ENCODE results near the gene DPYSL4.

The DPYSL4 gene

DNA sequence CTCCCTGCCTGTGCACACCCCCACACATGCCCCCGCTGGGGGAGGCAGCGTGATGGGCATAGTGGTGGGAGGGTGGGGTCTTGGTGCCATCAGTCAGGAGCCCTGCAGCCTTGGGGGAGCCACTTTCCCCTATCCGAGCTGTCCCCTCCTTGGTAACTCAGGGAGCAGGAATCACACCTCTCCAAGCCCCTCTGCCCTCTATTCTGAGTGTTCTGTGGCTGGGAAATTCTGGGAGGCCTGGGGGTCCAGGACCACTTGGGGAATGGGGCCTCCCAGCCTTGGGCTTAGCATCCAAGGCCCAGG is 11.3 kb downstream of the DPYSL4 start:
- Histone ChIP-seq H3K36me3 (ENCODE audit: control insufficient read depth in 1 of 2, insufficient read depth in 2 of 2, low read length in 2 of 2) (no peaks in the 10 kb centered on the region), H3K18ac (ENCODE audit: low read length) (no peak overlapping the region), H3K23ac (ENCODE audit: low read length) (no peak overlapping the region), H4K12ac (ENCODE audit: low read depth, low read length) (no peak overlapping the region), H2BK120ac (ENCODE audit: insufficient read depth, low read length, poor library complexity) (no peak overlapping the region), H3K9ac (ENCODE audit: low read length) (no peak overlapping the region), H3K4ac (ENCODE audit: low read depth, low read length) (no peak overlapping the region), H2BK12ac (ENCODE audit: low read length) (no peak overlapping the region), H3K14ac (ENCODE audit: low read length) (no peak overlapping the region), H4K91ac (ENCODE audit: low read depth, low read length) (no peak overlapping the region), H3K27ac (ENCODE audit: low read depth, low read length) (no peak overlapping the region), H3K27me3 (ENCODE audit: insufficient read depth, low read length) (no peaks in the 10 kb centered on the region), H3K9me3 (ENCODE audit: insufficient read depth, low read depth, low read length) (peaks cover 3% of the 10 kb centered on the region), H3K4me2 (ENCODE audit: low read length) (no peak overlapping the region), H3K4me3 (ENCODE audit: low read depth, low read length) (no peak overlapping the region), H2AFZ (ENCODE audit: insufficient read depth, low read length, poor library complexity) (no peak overlapping the region), H3K79me2 (ENCODE audit: control insufficient read depth, insufficient read depth, low read length, poor library complexity) (no peaks in the 10 kb centered on the region), H3K79me1 (ENCODE audit: low read length) (no peaks in the 10 kb centered on the region), H2AK5ac (ENCODE audit: low read length) (no peak overlapping the region), H4K8ac (ENCODE audit: low read depth, low read length) (no peak overlapping the region), H3K4me1 (ENCODE audit: control insufficient read depth in 1 of 2, insufficient read depth in 2 of 2, low read length in 2 of 2) (no peaks in the 10 kb centered on the region), H2BK5ac (ENCODE audit: low read depth, low read length, poor library complexity) (no peak overlapping the region)
- no peak for DNase-seq
- no CpG with 5 or more reads among the region's 3 CpGs for WGBS (ENCODE audit: extremely low coverage, insufficient coverage, insufficient read length)

DNA sequence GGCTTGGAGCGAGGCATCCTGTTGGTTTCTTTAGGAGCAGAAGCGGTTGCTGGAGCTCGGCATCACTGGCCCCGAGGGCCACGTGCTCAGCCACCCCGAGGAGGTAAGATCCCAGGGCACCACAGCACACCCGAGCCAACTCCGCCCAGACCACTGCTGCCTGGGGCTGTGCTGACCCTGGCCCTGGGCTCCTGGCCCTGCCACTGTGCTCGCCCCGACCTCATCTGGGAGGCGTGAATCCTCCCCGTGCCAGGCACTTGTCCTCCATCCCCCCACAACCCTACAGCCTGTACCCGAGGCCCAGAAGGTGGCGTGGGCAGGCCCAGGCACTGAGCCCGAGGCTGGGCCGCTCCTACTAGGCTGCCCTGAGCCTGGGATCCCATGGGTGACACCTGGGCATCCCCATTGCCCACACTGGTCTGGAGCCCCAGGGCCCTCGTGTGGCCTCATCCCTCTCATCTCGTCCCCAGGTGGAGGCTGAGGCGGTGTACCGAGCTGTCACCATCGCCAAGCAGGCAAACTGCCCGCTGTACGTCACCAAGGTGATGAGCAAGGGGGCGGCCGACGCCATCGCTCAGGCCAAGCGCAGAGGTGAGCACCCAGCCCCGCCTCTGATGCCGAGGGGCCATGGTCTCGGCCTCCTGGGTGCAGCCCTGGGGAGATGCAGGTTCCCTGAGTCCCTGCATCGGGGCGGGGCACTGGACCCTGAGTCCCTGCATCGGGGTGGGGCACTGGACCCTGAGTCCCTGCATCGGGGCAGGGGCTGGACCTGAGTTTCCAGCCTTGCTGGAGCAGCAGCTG is 11.8 kb downstream of the DPYSL4 start:
- Histone ChIP-seq H3K4me2 (ENCODE audit: low read length) (no peak overlapping the region), H4K12ac (ENCODE audit: low read depth, low read length) (no peak overlapping the region), H3K4me3 (ENCODE audit: low read depth, low read length) (no peak overlapping the region), H2AK5ac (ENCODE audit: low read length) (no peak overlapping the region), H3K9me3 (ENCODE audit: insufficient read depth, low read depth, low read length) (peaks cover 3% of the 10 kb centered on the region), H2BK12ac (ENCODE audit: low read length) (no peak overlapping the region), H2BK120ac (ENCODE audit: insufficient read depth, low read length, poor library complexity) (no peak overlapping the region), H3K4me1 (ENCODE audit: control insufficient read depth in 1 of 2, insufficient read depth in 2 of 2, low read length in 2 of 2) (no peaks in the 10 kb centered on the region), H3K36me3 (ENCODE audit: control insufficient read depth in 1 of 2, insufficient read depth in 2 of 2, low read length in 2 of 2) (no peaks in the 10 kb centered on the region), H4K8ac (ENCODE audit: low read depth, low read length) (no peak overlapping the region), H3K4ac (ENCODE audit: low read depth, low read length) (no peak overlapping the region), H2AFZ (ENCODE audit: insufficient read depth, low read length, poor library complexity) (no peak overlapping the region), H3K9ac (ENCODE audit: low read length) (no peak overlapping the region), H3K18ac (ENCODE audit: low read length) (no peak overlapping the region), H3K23ac (ENCODE audit: low read length) (no peak overlapping the region), H3K79me2 (ENCODE audit: control insufficient read depth, insufficient read depth, low read length, poor library complexity) (no peaks in the 10 kb centered on the region), H3K27ac (ENCODE audit: low read depth, low read length) (no peak overlapping the region), H3K27me3 (ENCODE audit: insufficient read depth, low read length) (no peaks in the 10 kb centered on the region), H3K14ac (ENCODE audit: low read length) (no peak overlapping the region), H3K79me1 (ENCODE audit: low read length) (no peaks in the 10 kb centered on the region), H2BK5ac (ENCODE audit: low read depth, low read length, poor library complexity) (no peak overlapping the region), H4K91ac (ENCODE audit: low read depth, low read length) (no peak overlapping the region)
- no CpG with 5 or more reads among the region's 35 CpGs for WGBS (ENCODE audit: extremely low coverage, insufficient coverage, insufficient read length)
- DNase-seq, result no peak

DNA sequence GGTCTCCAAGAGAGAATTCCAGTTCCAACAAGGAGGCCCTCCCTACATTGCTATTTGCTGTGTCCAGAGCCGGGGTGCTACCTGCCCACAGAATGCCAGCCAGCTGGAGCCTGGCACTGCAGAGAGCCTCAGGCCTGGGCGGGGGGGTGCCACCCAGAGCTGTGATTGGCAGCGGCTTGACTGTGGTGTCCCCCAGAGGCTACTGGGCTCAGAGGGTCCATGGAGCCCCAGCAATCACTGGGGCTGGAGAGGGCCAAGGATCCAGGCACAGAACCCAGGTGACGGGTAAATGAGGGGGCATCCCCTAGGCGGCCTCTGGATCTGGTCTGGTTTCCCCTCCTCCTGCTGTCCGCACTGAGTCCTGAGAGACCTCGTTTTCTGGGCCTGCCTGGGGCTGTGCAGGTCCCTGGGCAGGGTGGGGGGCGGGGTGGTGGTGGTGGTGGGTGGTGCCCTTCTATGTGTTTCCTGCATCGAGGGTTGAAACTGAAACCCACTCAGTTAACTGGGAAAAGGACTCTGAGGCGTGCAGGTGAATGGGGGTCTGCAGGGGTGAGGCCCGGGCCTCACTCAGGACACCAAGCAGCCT is 12.6 kb downstream of the DPYSL4 start:
- H3K27ac ChIP-seq (ENCODE audit: low read depth, low read length), result no peak overlapping the region
- H3K79me1 ChIP-seq (ENCODE audit: low read length), result no peaks in the 10 kb centered on the region
- no peaks in the 10 kb centered on the region for H3K27me3 ChIP-seq (ENCODE audit: insufficient read depth, low read length)
- no peak for DNase-seq
- H3K79me2 ChIP-seq (ENCODE audit: control insufficient read depth, insufficient read depth, low read length, poor library complexity), result no peaks in the 10 kb centered on the region
- H3K4me3 ChIP-seq (ENCODE audit: low read depth, low read length), result no peak overlapping the region
- no peak overlapping the region for H3K23ac ChIP-seq (ENCODE audit: low read length)
- H2BK120ac ChIP-seq (ENCODE audit: insufficient read depth, low read length, poor library complexity), result no peak overlapping the region
- H3K9me3 ChIP-seq (ENCODE audit: insufficient read depth, low read depth, low read length), result peaks cover 3% of the 10 kb centered on the region
- no CpG with 5 or more reads among the region's 11 CpGs for WGBS (ENCODE audit: extremely low coverage, insufficient coverage, insufficient read length)
- no peaks in the 10 kb centered on the region for H3K4me1 ChIP-seq (ENCODE audit: control insufficient read depth in 1 of 2, insufficient read depth in 2 of 2, low read length in 2 of 2)
- no peak overlapping the region for H2AK5ac ChIP-seq (ENCODE audit: low read length)
- no peak overlapping the region for H3K18ac ChIP-seq (ENCODE audit: low read length)
- no peak overlapping the region for H4K91ac ChIP-seq (ENCODE audit: low read depth, low read length)
- no peak overlapping the region for H2BK5ac ChIP-seq (ENCODE audit: low read depth, low read length, poor library complexity)
- no peak overlapping the region for H4K12ac ChIP-seq (ENCODE audit: low read depth, low read length)
- H4K8ac ChIP-seq (ENCODE audit: low read depth, low read length), result no peak overlapping the region
- H3K4me2 ChIP-seq (ENCODE audit: low read length), result no peak overlapping the region
- H2AFZ ChIP-seq (ENCODE audit: insufficient read depth, low read length, poor library complexity), result no peak overlapping the region
- H3K9ac ChIP-seq (ENCODE audit: low read length), result no peak overlapping the region
- no peaks in the 10 kb centered on the region for H3K36me3 ChIP-seq (ENCODE audit: control insufficient read depth in 1 of 2, insufficient read depth in 2 of 2, low read length in 2 of 2)
- H3K14ac ChIP-seq (ENCODE audit: low read length), result no peak overlapping the region
- H3K4ac ChIP-seq (ENCODE audit: low read depth, low read length), result no peak overlapping the region
- no peak overlapping the region for H2BK12ac ChIP-seq (ENCODE audit: low read length)

DNA sequence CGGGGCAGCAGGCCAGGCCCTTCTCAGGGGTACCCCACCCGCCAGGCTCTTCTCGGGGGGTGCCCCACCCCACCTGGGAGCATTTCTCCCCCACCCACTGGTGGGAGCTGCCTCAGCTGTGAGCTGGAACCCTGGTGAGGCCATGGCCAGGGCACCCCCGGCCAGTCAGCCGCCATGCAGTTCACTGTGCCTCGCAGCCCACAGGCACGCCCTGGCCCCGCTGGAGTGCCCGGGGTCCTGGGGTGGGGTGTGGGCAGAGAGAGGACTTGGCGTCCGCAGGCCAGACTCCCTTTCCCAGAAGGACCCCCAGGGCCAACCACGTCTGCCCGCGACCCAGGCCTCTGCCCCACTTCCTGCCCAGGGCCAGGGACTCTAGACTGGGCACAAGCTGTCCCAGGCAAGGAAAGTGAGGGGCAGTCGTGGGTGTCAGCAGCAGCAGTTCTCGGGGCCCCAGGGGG is 13.1 kb downstream of the DPYSL4 start:
- Histone ChIP-seq H4K91ac (ENCODE audit: low read depth, low read length) (no peak overlapping the region), H2BK120ac (ENCODE audit: insufficient read depth, low read length, poor library complexity) (no peak overlapping the region), H3K9me3 (ENCODE audit: insufficient read depth, low read depth, low read length) (peaks cover 3% of the 10 kb centered on the region), H3K79me1 (ENCODE audit: low read length) (no peaks in the 10 kb centered on the region), H4K12ac (ENCODE audit: low read depth, low read length) (no peak overlapping the region), H4K8ac (ENCODE audit: low read depth, low read length) (no peak overlapping the region), H2BK12ac (ENCODE audit: low read length) (no peak overlapping the region), H2AFZ (ENCODE audit: insufficient read depth, low read length, poor library complexity) (no peak overlapping the region), H3K79me2 (ENCODE audit: control insufficient read depth, insufficient read depth, low read length, poor library complexity) (no peaks in the 10 kb centered on the region), H3K18ac (ENCODE audit: low read length) (no peak overlapping the region), H3K27me3 (ENCODE audit: insufficient read depth, low read length) (no peaks in the 10 kb centered on the region), H2AK5ac (ENCODE audit: low read length) (no peak overlapping the region), H3K14ac (ENCODE audit: low read length) (no peak overlapping the region), H3K36me3 (ENCODE audit: control insufficient read depth in 1 of 2, insufficient read depth in 2 of 2, low read length in 2 of 2) (no peaks in the 10 kb centered on the region), H3K9ac (ENCODE audit: low read length) (no peak overlapping the region), H3K27ac (ENCODE audit: low read depth, low read length) (no peak overlapping the region), H2BK5ac (ENCODE audit: low read depth, low read length, poor library complexity) (no peak overlapping the region), H3K4me1 (ENCODE audit: control insufficient read depth in 1 of 2, insufficient read depth in 2 of 2, low read length in 2 of 2) (no peaks in the 10 kb centered on the region), H3K23ac (ENCODE audit: low read length) (no peak overlapping the region), H3K4ac (ENCODE audit: low read depth, low read length) (no peak overlapping the region), H3K4me3 (ENCODE audit: low read depth, low read length) (no peak overlapping the region), H3K4me2 (ENCODE audit: low read length) (no peak overlapping the region)
- DNase-seq, result no peak
- no CpG with 5 or more reads among the region's 16 CpGs for WGBS (ENCODE audit: extremely low coverage, insufficient coverage, insufficient read length)
